NCI-H128 (cell line): Measurements from ENCODE around the gene ATP6V1G2.
"Not testable (repeated sequence)": the region's sequence is repeated elsewhere in the genome, so short reads cannot be mapped to it uniquely, and the experiment has no call there.

Source experiments
- DNase-seq: peaks from one replicate; lab custom pipeline; 2025; ENCODE audit not compliant: unreplicated experiment; lab: John Stamatoyannopoulos, UW

The ATP6V1G2 gene

GRCh38 chr6:31529329-31530150 is 16.9 kb downstream of the ATP6V1G2 start:
- DNase-seq: no peak

- DNase-seq: no peak
These were observed 17.5 kb downstream of the ATP6V1G2 start, which contains the start of gene MCCD1 for GRCh38 chr6:31528821-31529328. MCCD1 (plus strand) TSS chr6:31528962; CDS start chr6:31529015, 53 bp downstream.

GRCh38 chr6:31528307-31528777 is 18.1 kb downstream of the ATP6V1G2 start:
- no peak for DNase-seq

- no peak for DNase-seq
These were observed 20.3 kb downstream of the ATP6V1G2 start for GRCh38 chr6:31525932-31526591.

- DNase-seq: no peak
These were observed 20.9 kb downstream of the ATP6V1G2 start for GRCh38 chr6:31525553-31525931.

GRCh38 chr6:31521835-31522234 is 24.6 kb downstream of the ATP6V1G2 start:
- DNase-seq: no peak

- DNase-seq: no peak
These were observed 32.8 kb downstream of the ATP6V1G2 start for GRCh38 chr6:31513456-31514165.

- DNase-seq: no peak
These were observed 36.4 kb downstream of the ATP6V1G2 start for GRCh38 chr6:31510007-31510406.

GRCh38 chr6:31509036-31509435 is 37.4 kb downstream of the ATP6V1G2 start:
- not testable (repeated sequence) for DNase-seq

- no peak for DNase-seq
These were observed 43.8 kb downstream of the ATP6V1G2 start for GRCh38 chr6:31502586-31502985.

- DNase-seq: not testable (repeated sequence)
These were observed 46.8 kb downstream of the ATP6V1G2 start for GRCh38 chr6:31499648-31500047.

- DNase-seq: no peak
These were observed 47.7 kb downstream of the ATP6V1G2 start for GRCh38 chr6:31498748-31499147.

- DNase-seq: no peak
These were observed 48.6 kb downstream of the ATP6V1G2 start, which contains the start of gene MICB for GRCh38 chr6:31497531-31498476. MICB (plus strand) TSS chr6:31498145; CDS start chr6:31498194, 49 bp downstream.

GRCh38 chr6:31496826-31497225 is 49.6 kb downstream of the ATP6V1G2 start:
- DNase-seq: not testable (repeated sequence)

GRCh38 chr6:31495580-31495979 is 50.8 kb downstream of the ATP6V1G2 start:
- DNase-seq: no peak
